K562 (cell line): ENCODE results near the gene HSDL1. TPM values are rescaled to one million over a fixed set of nuclear protein-coding genes. Genes with fewer than 3 reads are reported as not detected.

ENCODE experiments used
- ATF4 ChIP-seq: fragments of 450-650 bp; formaldehyde crosslinking; IDR thresholded peaks from 2 replicates; pipeline ENCODE4 v1.4.0; 2022; ENCODE audit warnings: mild to moderate bottlenecking, moderate library complexity
- BRCA1 ChIP-seq, 2 experiments: fragments of 450-650 bp in 1 of 2; sonication (generic) in 1 of 2; formaldehyde crosslinking in 1 of 2; IDR thresholded peaks; 2 replicates each; pipeline versions ENCODE4 v1.5.0 to v1.6.1; 2017 to 2020; ENCODE audit warnings: mild to moderate bottlenecking in 1 of 2, missing genetic modification reagents in 1 of 2
- CHD4 ChIP-seq: fragments of 200-600 bp; sonication (generic); IDR thresholded peaks from 3 replicates; pipeline ENCODE4 v1.6.1; 2012; ENCODE audit warnings: low read depth, mild to moderate bottlenecking, mixed read lengths, low read length, inconsistent platforms; ENCODE audit not compliant: insufficient read depth, insufficient replicate concordance, poor library complexity, severe bottlenecking
- DNMT1 ChIP-seq: fragments of 450-650 bp; IDR thresholded peaks from 2 replicates; pipeline ENCODE4 v1.6.1; 2016; ENCODE audit warnings: antibody characterized with exemption, mild to moderate bottlenecking
- HEY1 ChIP-seq: fragments of 250-450 bp; sonication (Bioruptor Pico); IDR thresholded peaks from 2 replicates; pipeline ENCODE4 v1.5.0; 2020; ENCODE audit warnings: mild to moderate bottlenecking, moderate library complexity, borderline replicate concordance
- HMG20B ChIP-seq: fragments of 250-450 bp; sonication (Bioruptor Pico); IDR thresholded peaks from 2 replicates; pipeline ENCODE4 v1.5.0; 2021; ENCODE audit warnings: mild to moderate bottlenecking
- L3MBTL2 ChIP-seq: fragments of 450-650 bp; IDR thresholded peaks from 2 replicates; pipeline ENCODE4 v1.6.1; 2016; ENCODE audit warnings: mild to moderate bottlenecking, moderate library complexity
- NCOA4 ChIP-seq: fragments of 450-650 bp; IDR thresholded peaks from 2 replicates; pipeline ENCODE4 v1.6.1; 2018; ENCODE audit warnings: mild to moderate bottlenecking; ENCODE audit not compliant: partially characterized antibody
- NR2C2 ChIP-seq, 2 experiments: fragments of 200-800 bp in 1 of 2; sonication (Bioruptor generic) in 1 of 2; sonication (generic) in 1 of 2; formaldehyde crosslinking in 1 of 2; IDR thresholded peaks; 2 replicates each; pipeline versions ENCODE4 v1.6.1 to v1.8.0; 2016 to 2022; ENCODE audit warnings: mild to moderate bottlenecking in 1 of 2, missing compliant biosample characterization in 1 of 2, missing genetic modification characterization in 1 of 2, missing genetic modification reagents in 1 of 2
- PML ChIP-seq: IDR thresholded peaks from 2 replicates; pipeline ENCODE4 v1.6.1; 2012; ENCODE audit warnings: low read length, inconsistent platforms
- POLR3A ChIP-seq: IDR thresholded peaks from 2 replicates; pipeline ENCODE4 v1.6.1; 2011; ENCODE audit warnings: borderline replicate concordance, mild to moderate bottlenecking, moderate library complexity; ENCODE audit not compliant: insufficient read length, insufficient read depth; ENCODE audit errors: extremely low read depth
- PTRF ChIP-seq: fragments of 450-650 bp; IDR thresholded peaks from 2 replicates; pipeline ENCODE4 v1.6.1; 2016; ENCODE audit warnings: mild to moderate bottlenecking, missing genetic modification characterization, missing compliant biosample characterization
- RAD21 ChIP-seq, 2 experiments: fragments of 250-450 bp in 1 of 2; fragments of 450-650 bp in 1 of 2; sonication (Bioruptor Pico) in 1 of 2; formaldehyde crosslinking in 1 of 2; IDR thresholded peaks in 1 of 2; conservative IDR thresholded peaks in 1 of 2; 2 replicates each; pipeline versions ENCODE4 v1.4.0 to v1.8.0; 2020 to 2022; ENCODE audit warnings: mild to moderate bottlenecking in 2 of 2, moderate library complexity in 1 of 2
- SUPT5H ChIP-seq: fragments of 450-650 bp; IDR thresholded peaks from 2 replicates; pipeline ENCODE4 v1.6.1; 2016
- TAF7 ChIP-seq: fragments of 450-650 bp; IDR thresholded peaks from 2 replicates; pipeline ENCODE4 v1.6.1; 2016; ENCODE audit warnings: missing genetic modification characterization, missing compliant biosample characterization
- THAP12 ChIP-seq: fragments of 250-450 bp; sonication (Bioruptor Pico); IDR thresholded peaks from 2 replicates; pipeline ENCODE4 v1.9.0; 2021; ENCODE audit warnings: mild to moderate bottlenecking, inconsistent platforms
- TOE1 ChIP-seq, 2 experiments: fragments of 450-650 bp in 1 of 2; sonication (generic) in 1 of 2; formaldehyde crosslinking in 1 of 2; IDR thresholded peaks; 2 replicates each; pipeline versions ENCODE4 v1.7.1 to v1.8.0; 2016 to 2022; ENCODE audit warnings: borderline replicate concordance in 2 of 2, mild to moderate bottlenecking in 2 of 2, antibody characterized with exemption in 1 of 2, inconsistent platforms in 1 of 2, low read depth in 1 of 2, missing genetic modification reagents in 1 of 2, moderate library complexity in 1 of 2
- ZNF140 ChIP-seq: fragments of 250-450 bp; sonication (Bioruptor Pico); IDR thresholded peaks from 2 replicates; pipeline ENCODE4 v1.8.0; 2021; ENCODE audit warnings: moderate library complexity, mild to moderate bottlenecking, inconsistent platforms
- ZNF224 ChIP-seq: sonication (generic); formaldehyde crosslinking; IDR thresholded peaks from 2 replicates; pipeline ENCODE4 v1.8.0; 2022; ENCODE audit warnings: mild to moderate bottlenecking, missing genetic modification reagents
- ZNF583 ChIP-seq: fragments of 250-450 bp; sonication (Bioruptor Pico); IDR thresholded peaks from 2 replicates; pipeline ENCODE4 v1.4.0; 2020
- ZNF778 ChIP-seq: fragments of 450-650 bp; formaldehyde crosslinking; IDR thresholded peaks from 2 replicates; pipeline ENCODE4 v1.4.0; 2020; ENCODE audit warnings: mild to moderate bottlenecking, moderate library complexity
- polyA plus RNA-seq, 8 experiments: library from polyadenylated mRNA; depleted of rRNA in 4 of 8; stranded (reverse) in 5 of 8; unstranded in 3 of 8; fragments of >200 nt; fragmentation: Nextera tagmentation in 2 of 8; fragmentation: Illumina TruSeq in 1 of 8; extraction: Ambion mirVana in 2 of 8; extraction: Trizol in 1 of 8; gene quantifications; 2 replicates each; pipeline versions ENCODE4 v1.2.1 to v1.2.3, GENCODE V29; 2011 to 2014; ENCODE audit warnings: inconsistent platforms in 1 of 8, missing spikeins in 1 of 8
- total RNA-seq, 7 experiments: library from RNA; depleted of rRNA in 6 of 7; stranded (reverse); fragments of >200 nt in 6 of 7; fragmentation: Illumina TruSeq in 2 of 7; extraction: Trizol in 2 of 7; gene quantifications; 2 replicates each; pipeline versions ENCODE4 v1.2.1 to v1.2.3, GENCODE V29; 2011 to 2021; ENCODE audit warnings: low replicate concordance in 1 of 7
- TF ChIP-seq, protein P1 (sequence below): fragments of 450-650 bp; IDR thresholded peaks from 2 replicates; pipeline ENCODE4 v1.6.1; 2018; ENCODE audit warnings: mild to moderate bottlenecking, low read depth; ENCODE audit not compliant: partially characterized antibody

Gene HSDL1
- total and polyA plus RNA-seq, 9 of the 15 experiments (the other 6 are each of a cell fraction or from before 2014, with no cell fraction given): 14.8 to 41.2 (median 27.7) TPM

DNA sequence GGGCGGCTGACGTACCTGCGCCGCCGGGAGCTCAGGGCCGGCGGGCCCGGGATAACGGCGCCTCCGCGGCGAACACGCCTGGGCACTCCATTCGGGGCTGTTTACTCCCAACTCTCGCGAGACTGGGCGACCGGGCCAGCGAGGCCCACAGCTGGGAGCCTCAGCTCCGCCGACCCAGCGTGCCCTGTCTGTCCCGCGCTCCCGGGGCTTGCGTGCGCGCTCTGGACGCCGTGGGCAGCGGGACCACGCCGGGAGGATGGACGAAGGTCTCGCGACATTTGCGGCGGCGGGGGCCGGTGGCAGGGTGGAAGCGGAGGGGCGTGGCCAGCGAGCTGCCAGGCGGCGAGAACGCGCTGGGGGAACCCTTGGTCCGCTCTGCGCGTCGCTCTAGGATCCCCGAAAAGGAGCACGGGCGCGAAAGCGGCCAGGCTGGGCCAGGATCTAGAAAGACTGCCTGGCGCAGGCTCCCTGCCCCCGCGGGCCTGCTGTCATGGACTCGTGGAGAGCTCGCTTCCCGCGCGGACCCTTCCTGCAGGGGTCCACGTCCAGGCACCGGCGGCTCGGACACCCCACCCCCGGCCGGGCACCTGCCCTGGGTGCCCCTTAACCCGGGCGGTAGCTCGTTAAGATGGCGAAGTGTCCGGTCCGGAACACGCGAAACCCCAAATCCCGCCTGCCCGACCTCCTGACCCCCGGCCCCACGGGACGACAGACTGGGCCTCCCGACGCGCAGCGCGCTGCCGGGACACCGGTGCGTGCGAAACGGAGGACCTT, 28.1 kb downstream of the HSDL1 start, which contains the start of gene MBTPS1 (continued):
- TF ChIP-seq, protein P1, sequence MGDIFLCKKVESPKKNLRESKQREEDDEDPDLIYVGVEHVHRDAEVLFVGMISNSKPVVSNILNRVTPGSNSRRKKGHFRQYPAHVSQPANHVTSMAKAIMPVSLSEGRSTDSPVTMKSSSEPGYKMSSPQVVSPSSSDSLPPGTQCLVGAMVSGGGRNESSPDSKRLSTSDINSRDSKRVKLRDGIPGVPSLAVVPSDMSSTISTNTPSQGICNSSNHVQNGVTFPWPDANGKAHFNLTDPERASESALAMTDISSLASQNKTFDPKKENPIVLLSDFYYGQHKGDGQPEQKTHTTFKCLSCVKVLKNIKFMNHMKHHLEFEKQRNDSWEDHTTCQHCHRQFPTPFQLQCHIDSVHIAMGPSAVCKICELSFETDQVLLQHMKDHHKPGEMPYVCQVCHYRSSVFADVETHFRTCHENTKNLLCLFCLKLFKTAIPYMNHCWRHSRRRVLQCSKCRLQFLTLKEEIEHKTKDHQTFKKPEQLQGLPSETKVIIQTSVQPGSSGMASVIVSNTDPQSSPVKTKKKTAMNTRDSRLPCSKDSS: no peak
- TF ChIP-seq ZNF778 (CRISPR knock-in tag) (no peak), SUPT5H (peak; percentile 87), TOE1 (IDR thresholded peaks at IDR 0.05; ENCODE audit: borderline replicate concordance) (peak; percentile 65; the same call in 1 of the 2 replicates), TOE1 (CRISPR knock-in tag; IDR thresholded peaks at IDR 0.05; ENCODE audit: borderline replicate concordance, low read depth) (no peak), PTRF (tag) (no peak), ZNF224 (CRISPR knock-in tag) (0 out of 2 replicates have a peak, but pooled peaks have one; percentile 56), THAP12 (peak; percentile 40; the same call in 1 of the 2 replicates), NR2C2 (CRISPR knock-in tag; IDR thresholded peaks at IDR 0.05) (peak; percentile 76), NR2C2 (tag; IDR thresholded peaks at IDR 0.05) (peak; percentile 90), POLR3A (no peak), ATF4 (CRISPR knock-in tag) (0 out of 2 replicates have a peak, but pooled peaks have one; percentile 46), TAF7 (tag) (no peak; the same call in 1 of the 2 replicates), DNMT1 (no peak), ZNF140 (CRISPR knock-in tag) (no peak), PML (peak; percentile 62), RAD21 (CRISPR knock-in tag; conservative IDR thresholded peaks at IDR 0.05 in 1 of 2, IDR thresholded peaks at IDR 0.05 in 1 of 2) (peak in 1 of 2 experiments; percentile 26; a peak in 2 of 4 replicates), L3MBTL2 (peak; percentile 74), HMG20B (CRISPR knock-in tag) (no peak), NCOA4 (no peak), BRCA1 (IDR thresholded peaks at IDR 0.05) (no peak), BRCA1 (CRISPR knock-in tag; IDR thresholded peaks at IDR 0.05) (no peak), ZNF583 (no peak), CHD4 (no peak), HEY1 (CRISPR knock-in tag) (no peak)
